ENCODE results near the gene PGRMC2.

The PGRMC2 gene

DNA sequence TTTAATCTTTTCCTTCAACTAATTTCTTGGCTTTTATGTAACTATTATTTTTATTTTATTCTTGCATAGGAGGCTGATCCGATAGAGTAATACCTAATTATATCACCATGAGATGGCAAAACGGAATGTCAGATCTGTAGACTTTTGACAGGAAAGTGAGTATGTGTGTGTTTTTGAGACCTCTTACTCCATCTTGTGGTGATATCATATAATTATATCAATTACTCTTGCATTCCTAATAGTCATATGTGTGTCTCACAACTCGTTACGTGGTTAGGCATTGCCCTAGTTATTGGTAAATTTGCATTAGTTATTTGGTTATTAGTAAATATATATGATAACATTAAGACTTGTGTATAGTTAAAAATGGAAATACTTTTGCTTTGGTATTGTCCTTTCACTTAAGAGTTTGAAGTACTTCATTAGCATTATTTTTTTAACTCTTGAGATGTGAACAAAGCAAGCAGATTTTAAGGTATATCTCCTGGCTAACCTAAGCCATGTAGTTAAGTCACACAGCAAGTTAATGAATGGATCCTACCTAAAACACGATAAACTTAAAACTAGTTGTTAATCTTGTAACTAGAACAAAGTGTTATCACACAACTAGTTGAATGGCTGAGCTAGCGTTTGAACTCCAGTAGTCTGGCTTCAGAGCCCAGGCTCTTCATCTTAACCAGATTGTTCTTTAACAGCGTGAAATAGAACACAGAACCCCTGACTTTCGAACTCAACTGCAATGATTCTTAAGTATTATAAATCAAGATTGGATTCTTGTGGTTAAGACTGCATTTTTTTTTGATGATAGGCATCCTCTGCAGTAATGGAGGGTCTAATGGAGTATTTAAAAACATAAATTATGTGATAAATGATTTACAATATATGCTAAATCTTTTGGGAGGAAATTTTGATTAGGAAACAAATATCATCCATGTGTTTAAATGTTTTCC lies 67.1 kb downstream of the PGRMC2 start:
- peak; percentile 78; the same call in 1 of the 2 replicates for TF ChIP-seq TOX (CRISPR knock-in tag; IDR thresholded peaks at IDR 0.05; ENCODE audit: borderline replicate concordance)
- TF ChIP-seq, protein P1, sequence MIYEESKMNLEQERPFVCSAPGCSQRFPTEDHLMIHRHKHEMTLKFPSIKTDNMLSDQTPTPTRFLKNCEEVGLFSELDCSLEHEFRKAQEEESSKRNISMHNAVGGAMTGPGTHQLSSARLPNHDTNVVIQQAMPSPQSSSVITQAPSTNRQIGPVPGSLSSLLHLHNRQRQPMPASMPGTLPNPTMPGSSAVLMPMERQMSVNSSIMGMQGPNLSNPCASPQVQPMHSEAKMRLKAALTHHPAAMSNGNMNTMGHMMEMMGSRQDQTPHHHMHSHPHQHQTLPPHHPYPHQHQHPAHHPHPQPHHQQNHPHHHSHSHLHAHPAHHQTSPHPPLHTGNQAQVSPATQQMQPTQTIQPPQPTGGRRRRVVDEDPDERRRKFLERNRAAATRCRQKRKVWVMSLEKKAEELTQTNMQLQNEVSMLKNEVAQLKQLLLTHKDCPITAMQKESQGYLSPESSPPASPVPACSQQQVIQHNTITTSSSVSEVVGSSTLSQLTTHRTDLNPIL (CRISPR knock-in tag; IDR thresholded peaks at IDR 0.05; ENCODE audit: low read depth) = no peak
- TF ChIP-seq, protein P2, sequence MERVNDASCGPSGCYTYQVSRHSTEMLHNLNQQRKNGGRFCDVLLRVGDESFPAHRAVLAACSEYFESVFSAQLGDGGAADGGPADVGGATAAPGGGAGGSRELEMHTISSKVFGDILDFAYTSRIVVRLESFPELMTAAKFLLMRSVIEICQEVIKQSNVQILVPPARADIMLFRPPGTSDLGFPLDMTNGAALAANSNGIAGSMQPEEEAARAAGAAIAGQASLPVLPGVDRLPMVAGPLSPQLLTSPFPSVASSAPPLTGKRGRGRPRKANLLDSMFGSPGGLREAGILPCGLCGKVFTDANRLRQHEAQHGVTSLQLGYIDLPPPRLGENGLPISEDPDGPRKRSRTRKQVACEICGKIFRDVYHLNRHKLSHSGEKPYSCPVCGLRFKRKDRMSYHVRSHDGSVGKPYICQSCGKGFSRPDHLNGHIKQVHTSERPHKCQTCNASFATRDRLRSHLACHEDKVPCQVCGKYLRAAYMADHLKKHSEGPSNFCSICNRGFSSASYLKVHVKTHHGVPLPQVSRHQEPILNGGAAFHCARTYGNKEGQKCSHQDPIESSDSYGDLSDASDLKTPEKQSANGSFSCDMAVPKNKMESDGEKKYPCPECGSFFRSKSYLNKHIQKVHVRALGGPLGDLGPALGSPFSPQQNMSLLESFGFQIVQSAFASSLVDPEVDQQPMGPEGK (CRISPR knock-in tag; IDR thresholded peaks at IDR 0.05; ENCODE audit: borderline replicate concordance) = no peak
- no peak for TF ChIP-seq BACH2 (CRISPR knock-in tag; IDR thresholded peaks at IDR 0.05; ENCODE audit: borderline replicate concordance)
- TF ChIP-seq OSR1 (CRISPR knock-in tag; IDR thresholded peaks at IDR 0.05) = no peak
- no peak for TF ChIP-seq TCF4 (CRISPR knock-in tag; IDR thresholded peaks at IDR 0.05; ENCODE audit: borderline replicate concordance)
- TF ChIP-seq, protein P3, sequence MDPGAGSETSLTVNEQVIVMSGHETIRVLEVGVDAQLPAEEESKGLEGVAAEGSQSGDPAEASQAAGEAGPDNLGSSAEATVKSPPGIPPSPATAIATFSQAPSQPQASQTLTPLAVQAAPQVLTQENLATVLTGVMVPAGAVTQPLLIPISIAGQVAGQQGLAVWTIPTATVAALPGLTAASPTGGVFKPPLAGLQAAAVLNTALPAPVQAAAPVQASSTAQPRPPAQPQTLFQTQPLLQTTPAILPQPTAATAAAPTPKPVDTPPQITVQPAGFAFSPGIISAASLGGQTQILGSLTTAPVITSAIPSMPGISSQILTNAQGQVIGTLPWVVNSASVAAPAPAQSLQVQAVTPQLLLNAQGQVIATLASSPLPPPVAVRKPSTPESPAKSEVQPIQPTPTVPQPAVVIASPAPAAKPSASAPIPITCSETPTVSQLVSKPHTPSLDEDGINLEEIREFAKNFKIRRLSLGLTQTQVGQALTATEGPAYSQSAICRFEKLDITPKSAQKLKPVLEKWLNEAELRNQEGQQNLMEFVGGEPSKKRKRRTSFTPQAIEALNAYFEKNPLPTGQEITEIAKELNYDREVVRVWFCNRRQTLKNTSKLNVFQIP (CRISPR knock-in tag; IDR thresholded peaks at IDR 0.05; ENCODE audit: borderline replicate concordance, low read depth) = no peak; the same call in 1 of the 2 replicates
- no peak for TF ChIP-seq ZFP3 (CRISPR knock-in tag; IDR thresholded peaks at IDR 0.05)
- TF ChIP-seq, protein P4, sequence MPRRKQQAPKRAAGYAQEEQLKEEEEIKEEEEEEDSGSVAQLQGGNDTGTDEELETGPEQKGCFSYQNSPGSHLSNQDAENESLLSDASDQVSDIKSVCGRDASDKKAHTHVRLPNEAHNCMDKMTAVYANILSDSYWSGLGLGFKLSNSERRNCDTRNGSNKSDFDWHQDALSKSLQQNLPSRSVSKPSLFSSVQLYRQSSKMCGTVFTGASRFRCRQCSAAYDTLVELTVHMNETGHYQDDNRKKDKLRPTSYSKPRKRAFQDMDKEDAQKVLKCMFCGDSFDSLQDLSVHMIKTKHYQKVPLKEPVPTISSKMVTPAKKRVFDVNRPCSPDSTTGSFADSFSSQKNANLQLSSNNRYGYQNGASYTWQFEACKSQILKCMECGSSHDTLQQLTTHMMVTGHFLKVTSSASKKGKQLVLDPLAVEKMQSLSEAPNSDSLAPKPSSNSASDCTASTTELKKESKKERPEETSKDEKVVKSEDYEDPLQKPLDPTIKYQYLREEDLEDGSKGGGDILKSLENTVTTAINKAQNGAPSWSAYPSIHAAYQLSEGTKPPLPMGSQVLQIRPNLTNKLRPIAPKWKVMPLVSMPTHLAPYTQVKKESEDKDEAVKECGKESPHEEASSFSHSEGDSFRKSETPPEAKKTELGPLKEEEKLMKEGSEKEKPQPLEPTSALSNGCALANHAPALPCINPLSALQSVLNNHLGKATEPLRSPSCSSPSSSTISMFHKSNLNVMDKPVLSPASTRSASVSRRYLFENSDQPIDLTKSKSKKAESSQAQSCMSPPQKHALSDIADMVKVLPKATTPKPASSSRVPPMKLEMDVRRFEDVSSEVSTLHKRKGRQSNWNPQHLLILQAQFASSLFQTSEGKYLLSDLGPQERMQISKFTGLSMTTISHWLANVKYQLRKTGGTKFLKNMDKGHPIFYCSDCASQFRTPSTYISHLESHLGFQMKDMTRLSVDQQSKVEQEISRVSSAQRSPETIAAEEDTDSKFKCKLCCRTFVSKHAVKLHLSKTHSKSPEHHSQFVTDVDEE (CRISPR knock-in tag; IDR thresholded peaks at IDR 0.05) = no peak
- peak; percentile 84 for TF ChIP-seq ISL1 (CRISPR knock-in tag; IDR thresholded peaks at IDR 0.05)
- no peak for TF ChIP-seq ESRRG (CRISPR knock-in tag; IDR thresholded peaks at IDR 0.05)
- TF ChIP-seq ARNTL (CRISPR knock-in tag; IDR thresholded peaks at IDR 0.05; ENCODE audit: borderline replicate concordance, low read depth) = no peak
- TF ChIP-seq ZC3H10 (CRISPR knock-in tag; IDR thresholded peaks at IDR 0.05) = peak; percentile 58; the same call in 1 of the 2 replicates
- TF ChIP-seq ZNF8 (CRISPR knock-in tag; IDR thresholded peaks at IDR 0.05) = no peak
- no peak for TF ChIP-seq PPARA (CRISPR knock-in tag; IDR thresholded peaks at IDR 0.05; ENCODE audit: borderline replicate concordance)
- TF ChIP-seq SNAI2 (CRISPR knock-in tag; IDR thresholded peaks at IDR 0.05) = no peak
- TF ChIP-seq CSDC2 (CRISPR knock-in tag; IDR thresholded peaks at IDR 0.05) = no peak
- peak; percentile 86 for ATAC-seq
